Neural cell (in vitro differentiated cells): ENCODE results near the gene COBL.

Experiments
- CTCF ChIP-seq: fragments of 450-650 bp; IDR thresholded peaks from 2 replicates; pipeline ENCODE4 v1.5.1; 2014; ENCODE audit warnings: antibody characterized with exemption, mild to moderate bottlenecking, moderate library complexity; ENCODE audit not compliant: poor library complexity, severe bottlenecking
- EP300 ChIP-seq: fragments of 450-650 bp; conservative IDR thresholded peaks from 2 replicates; pipeline ENCODE4 v1.6.1; 2014; ENCODE audit warnings: antibody characterized with exemption, mild to moderate bottlenecking, moderate library complexity; ENCODE audit not compliant: poor library complexity, severe bottlenecking
- EZH2 ChIP-seq: fragments of 200-600, 300-800 bp; shearing (Covaris generic), sonication (generic); IDR thresholded peaks from 2 replicates; pipeline ENCODE4 v1.6.1; 2014; ENCODE audit warnings: antibody characterized with exemption, low read length, borderline replicate concordance, mild to moderate bottlenecking; ENCODE audit not compliant: insufficient read depth, poor library complexity, severe bottlenecking
- MXI1 ChIP-seq: fragments of 450-650 bp; conservative IDR thresholded peaks from 2 replicates; pipeline ENCODE4 v1.6.1; 2014; ENCODE audit warnings: antibody characterized with exemption, mild to moderate bottlenecking; ENCODE audit not compliant: poor library complexity, severe bottlenecking
- POLR2AphosphoS5 ChIP-seq: IDR thresholded peaks from 2 replicates; pipeline ENCODE4 v1.6.1; 2012
- REST ChIP-seq: IDR thresholded peaks from 2 replicates; pipeline ENCODE4 v1.6.1; 2012; ENCODE audit warnings: borderline replicate concordance
- TAF1 ChIP-seq: IDR thresholded peaks from 2 replicates; pipeline ENCODE4 v1.6.1; 2012; ENCODE audit warnings: low read depth

GRCh38 chr7:51297986-51298385, 18.6 kb downstream of the COBL start:
- TF ChIP-seq CTCF (no peak), EZH2 (no peak), REST (no peak), POLR2AphosphoS5 (no peak), MXI1 (no peak), TAF1 (no peak), EP300 (no peak)
